IPS-20b (cell line): ENCODE data around the gene PRKCSH.

Source experiments
- H3K27ac ChIP-seq: one replicate; pipeline ENCODE4 v1.5.1; 2013; ENCODE audit warnings: low read length
- H3K27me3 ChIP-seq: 2 replicates; pipeline ENCODE4 v1.6.1; 2013; ENCODE audit warnings: mild to moderate bottlenecking, low read length, inconsistent platforms; ENCODE audit not compliant: insufficient read depth
- H3K36me3 ChIP-seq: 2 replicates; pipeline ENCODE4 v1.6.1; 2013; ENCODE audit warnings: low read depth, mild to moderate bottlenecking, inconsistent platforms, low read length, moderate library complexity; ENCODE audit not compliant: insufficient read depth
- H3K4me1 ChIP-seq: 2 replicates; pipeline ENCODE4 v1.6.1; 2013; ENCODE audit warnings: mild to moderate bottlenecking, control low read depth, inconsistent platforms, low read length, moderate library complexity; ENCODE audit not compliant: insufficient read depth
- H3K4me3 ChIP-seq: 2 replicates; pipeline ENCODE4 v1.5.1; 2013; ENCODE audit warnings: mild to moderate bottlenecking, low read length, inconsistent platforms
- H3K9ac ChIP-seq: 2 replicates; pipeline ENCODE4 v1.6.1; 2013; ENCODE audit warnings: low read depth, mild to moderate bottlenecking, inconsistent platforms, low read length, moderate library complexity
- H3K9me3 ChIP-seq: 2 replicates; pipeline ENCODE4 v1.6.1; 2013; ENCODE audit warnings: mild to moderate bottlenecking, low read depth, low read length, inconsistent platforms; ENCODE audit not compliant: insufficient read depth

Gene PRKCSH

DNA sequence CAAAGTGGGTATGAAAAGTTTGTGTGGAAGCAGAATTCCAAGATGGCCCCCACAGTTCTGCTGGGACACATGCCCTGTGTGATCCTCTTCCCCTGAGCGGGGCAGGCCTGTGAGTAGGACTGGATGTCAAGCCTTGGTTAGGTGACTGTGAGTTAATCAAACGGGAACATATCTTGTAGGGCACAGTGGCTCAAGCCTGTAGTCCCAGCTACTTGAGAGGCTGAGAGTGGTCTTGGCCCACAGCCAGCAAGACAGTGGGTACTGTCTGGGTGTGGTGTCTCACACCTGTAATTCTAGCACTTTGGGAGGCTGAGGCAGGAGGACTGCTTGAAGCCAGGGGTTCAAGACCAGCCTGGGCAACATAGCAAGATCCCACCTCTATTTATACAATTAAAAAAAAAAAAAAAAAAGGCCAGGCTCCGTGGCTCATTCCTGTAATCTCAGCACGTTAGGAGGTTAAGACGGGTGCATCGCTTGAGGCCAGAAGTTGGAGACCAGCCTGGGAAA lies 63.8 kb downstream of the PRKCSH start:
- H3K4me1 ChIP-seq = no peaks in the 10 kb centered on the region; the same call in 1 of the 2 replicates
- H3K36me3 ChIP-seq = peaks cover 3% of the 10 kb centered on the region; the same call in 1 of the 2 replicates
- H3K9ac ChIP-seq = no peak overlapping the region; the same call in 1 of the 2 replicates
- H3K9me3 ChIP-seq = no peaks in the 10 kb centered on the region
- H3K27ac ChIP-seq = no peak overlapping the region
- no peak overlapping the region for H3K4me3 ChIP-seq
- H3K27me3 ChIP-seq = no peaks in the 10 kb centered on the region

DNA sequence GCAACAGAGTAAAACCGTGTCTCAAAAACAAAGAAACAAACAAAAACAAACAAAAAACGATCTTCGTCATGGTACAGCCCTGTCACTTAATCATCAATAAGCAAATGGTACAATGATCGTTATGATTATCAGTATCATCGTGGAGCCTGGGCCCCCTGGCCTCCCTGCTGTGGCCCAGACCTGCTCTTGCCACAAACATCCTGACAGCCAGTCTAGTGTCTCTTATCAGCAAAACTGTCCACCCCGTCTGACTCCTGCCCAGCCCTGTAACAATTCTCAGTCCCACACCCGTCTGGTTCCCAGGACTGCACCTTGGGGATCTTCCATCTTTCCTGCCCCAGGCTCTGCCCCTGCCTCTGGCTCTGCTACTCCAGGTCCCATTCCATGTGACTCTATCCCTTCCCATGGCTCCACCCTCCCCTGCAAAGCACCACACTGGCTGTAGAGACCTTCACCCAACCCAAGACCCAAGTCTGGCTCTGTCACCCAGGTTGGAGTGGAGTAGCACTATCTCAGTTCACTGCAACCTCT lies 64.5 kb downstream of the PRKCSH start:
- no peaks in the 10 kb centered on the region for H3K27me3 ChIP-seq
- no peaks in the 10 kb centered on the region for H3K9me3 ChIP-seq
- H3K27ac ChIP-seq = no peak overlapping the region
- no peak overlapping the region for H3K9ac ChIP-seq
- no peak overlapping the region for H3K4me3 ChIP-seq
- peaks cover 3% of the 10 kb centered on the region; the same call in 1 of the 2 replicates for H3K36me3 ChIP-seq
- no peaks in the 10 kb centered on the region; the same call in 1 of the 2 replicates for H3K4me1 ChIP-seq
